SK-N-SH treated with all-trans-retinoic acid at 6 μM for 48 hours (cell line): ENCODE data around the gene GUCY1B1.

Experiments used
- PPARA ChIP-seq: fragments of 250-450 bp; sonication (Bioruptor Pico); IDR thresholded peaks from 2 replicates; pipeline ENCODE4 v1.5.0; 2020; ENCODE audit warnings: mild to moderate bottlenecking, borderline replicate concordance
- RARB ChIP-seq: fragments of 250-450 bp; sonication (Bioruptor Pico); IDR thresholded peaks from 2 replicates; pipeline ENCODE4 v1.8.0; 2021; ENCODE audit warnings: mild to moderate bottlenecking, moderate library complexity
- SNAI2 ChIP-seq: fragments of 250-450 bp; sonication (Bioruptor Pico); IDR thresholded peaks from 2 replicates; pipeline ENCODE4 v1.5.0; 2020; ENCODE audit warnings: mild to moderate bottlenecking, moderate library complexity
- TCF4 ChIP-seq: fragments of 250-450 bp; sonication (Bioruptor Pico); IDR thresholded peaks from 2 replicates; pipeline ENCODE4 v1.8.0; 2021; ENCODE audit warnings: mild to moderate bottlenecking, moderate library complexity, borderline replicate concordance

GRCh38 chr4:155809835-155810234 lies 51.0 kb downstream of the GUCY1B1 start:
- TF ChIP-seq RARB (CRISPR knock-in tag) = no peak
- TF ChIP-seq TCF4 (CRISPR knock-in tag) = no peak
- no peak for TF ChIP-seq PPARA
- no peak for TF ChIP-seq SNAI2 (CRISPR knock-in tag)
